GM08714 (cell line): ENCODE measurements around the gene PIK3CA.

Experiments
- H3K4me3 ChIP-seq: fragments of 200-500 bp; sonication (Bioruptor generic); 2 replicates; pipeline ENCODE4 v1.5.1; 2014; ENCODE audit warnings: mild to moderate bottlenecking, low read length, inconsistent platforms
- ZNF274 ChIP-seq: IDR thresholded peaks from 2 replicates; pipeline ENCODE4 v1.6.1; 2012; ENCODE audit warnings: mild to moderate bottlenecking, low read depth, low read length

The PIK3CA gene

GRCh38 chr3:179175358-179175757, 27.2 kb downstream of the PIK3CA start:
- no peak for TF ChIP-seq ZNF274

GRCh38 chr3:179177611-179178010, 29.5 kb downstream of the PIK3CA start:
- H3K4me3 ChIP-seq: no peak overlapping the region
- no peak for TF ChIP-seq ZNF274

More at GRCh38 chr3:179175358-179175757, 27.2 kb downstream of the PIK3CA start:
- H3K4me3 ChIP-seq: no peak overlapping the region

- TF ChIP-seq ZNF274: no peak
- H3K4me3 ChIP-seq: no peak overlapping the region
These were observed 31.1 kb downstream of the PIK3CA start for GRCh38 chr3:179179256-179179655.

- no peak overlapping the region; the same call in 1 of the 2 replicates for H3K4me3 ChIP-seq
These were observed 32.0 kb downstream of the PIK3CA start for GRCh38 chr3:179179979-179180759.

GRCh38 chr3:179181021-179181472, 32.9 kb downstream of the PIK3CA start:
- no peak for TF ChIP-seq ZNF274
- H3K4me3 ChIP-seq: no peak overlapping the region

More at GRCh38 chr3:179179979-179180759, 32.0 kb downstream of the PIK3CA start:
- no peak for TF ChIP-seq ZNF274

- no peak for TF ChIP-seq ZNF274
- H3K4me3 ChIP-seq: no peak overlapping the region; the same call in 1 of the 2 replicates
These were observed 33.9 kb downstream of the PIK3CA start for GRCh38 chr3:179181993-179182551.

GRCh38 chr3:179182902-179183301, 34.7 kb downstream of the PIK3CA start:
- no peak overlapping the region for H3K4me3 ChIP-seq
- no peak for TF ChIP-seq ZNF274

- no peak for TF ChIP-seq ZNF274
- H3K4me3 ChIP-seq: no peak overlapping the region
These were observed 36.7 kb downstream of the PIK3CA start for GRCh38 chr3:179184826-179185225.

- no peak for TF ChIP-seq ZNF274
- no peak overlapping the region for H3K4me3 ChIP-seq
These were observed 38.3 kb downstream of the PIK3CA start for GRCh38 chr3:179186426-179186825.

GRCh38 chr3:179189759-179190158, 41.6 kb downstream of the PIK3CA start:
- no peak for TF ChIP-seq ZNF274
- no peak overlapping the region for H3K4me3 ChIP-seq

- H3K4me3 ChIP-seq: no peak overlapping the region
- TF ChIP-seq ZNF274: no peak
These were observed 42.4 kb downstream of the PIK3CA start for GRCh38 chr3:179190581-179190980.

GRCh38 chr3:179192542-179192941, 44.4 kb downstream of the PIK3CA start:
- H3K4me3 ChIP-seq: no peak overlapping the region
- TF ChIP-seq ZNF274: no peak

- TF ChIP-seq ZNF274: no peak
- H3K4me3 ChIP-seq: no peak overlapping the region
These were observed 46.8 kb downstream of the PIK3CA start for GRCh38 chr3:179194931-179195330.

- no peak overlapping the region for H3K4me3 ChIP-seq
- TF ChIP-seq ZNF274: no peak
These were observed 47.9 kb downstream of the PIK3CA start for GRCh38 chr3:179196098-179196497.

- no peak for TF ChIP-seq ZNF274
- H3K4me3 ChIP-seq: no peak overlapping the region
These were observed 48.5 kb downstream of the PIK3CA start for GRCh38 chr3:179196700-179197099.
